Measurements from ENCODE around the gene ZNRF4. TPM values are rescaled to one million over a fixed set of nuclear protein-coding genes. Genes with fewer than 3 reads are reported as not detected.

Gene ZNRF4
- polyA plus RNA-seq, 1 donor = not detected

DNA sequence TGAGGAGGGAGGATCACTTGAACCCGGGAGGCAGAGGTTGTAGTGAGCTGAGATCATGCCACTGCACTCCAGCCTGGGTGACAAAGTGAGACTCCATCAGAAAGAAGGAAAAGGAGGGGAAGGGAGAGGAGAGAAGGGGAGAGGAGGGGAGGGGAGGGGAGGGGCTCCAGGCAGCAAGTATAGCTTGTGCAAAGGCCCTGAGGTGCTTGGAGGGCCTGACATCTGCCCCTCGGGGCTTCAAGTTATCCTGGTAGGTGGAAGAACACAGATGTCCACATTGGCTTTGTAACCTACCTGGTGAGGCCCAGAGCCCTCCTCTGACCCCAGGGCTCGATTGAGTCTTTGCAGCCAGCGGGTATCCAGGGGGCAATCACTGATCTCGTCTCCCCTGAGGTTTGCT is 11.5 kb upstream of the ZNRF4 start:
- DNase-seq = no peak

DNA sequence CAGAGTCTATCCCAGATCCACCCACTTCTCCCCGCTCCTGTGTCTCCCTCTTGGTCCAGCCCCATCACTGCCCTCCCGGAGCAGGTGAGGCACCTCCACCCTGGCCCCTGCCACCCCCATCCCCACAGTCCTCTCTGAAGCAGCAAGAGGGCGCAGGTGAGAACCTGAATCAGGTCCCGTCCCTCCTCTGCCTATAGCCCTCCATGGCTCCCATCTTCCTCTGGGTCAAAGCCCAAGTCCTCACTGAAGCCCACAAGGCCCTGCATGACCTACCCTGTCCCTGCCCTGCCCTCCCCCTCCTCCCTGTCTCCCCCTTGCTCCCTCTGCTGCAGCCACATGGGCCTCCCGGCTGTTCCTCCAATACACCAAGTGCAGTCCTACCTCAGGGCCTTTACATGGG is 10.8 kb upstream of the ZNRF4 start:
- no peak for DNase-seq

DNA sequence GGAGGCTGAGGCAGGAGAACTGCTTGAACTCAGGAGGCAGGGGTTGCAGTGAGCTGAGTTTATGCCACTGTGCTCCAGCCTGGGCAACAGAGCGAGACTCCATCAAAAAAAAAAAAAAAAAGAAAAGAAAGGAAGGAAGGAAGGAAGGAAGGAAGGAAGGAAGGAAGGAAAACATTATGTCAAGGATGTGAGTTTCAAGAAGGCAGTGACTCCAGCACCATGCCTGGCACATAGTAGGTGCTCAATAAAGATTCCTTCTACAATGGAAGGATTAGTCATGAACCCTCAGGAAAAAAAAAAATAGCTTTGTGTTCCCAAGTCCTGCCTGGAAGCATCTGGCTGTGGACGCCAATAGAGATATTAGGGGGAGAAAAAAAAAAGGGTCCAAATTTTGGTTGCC is 10.1 kb upstream of the ZNRF4 start:
- no peak for DNase-seq

DNA sequence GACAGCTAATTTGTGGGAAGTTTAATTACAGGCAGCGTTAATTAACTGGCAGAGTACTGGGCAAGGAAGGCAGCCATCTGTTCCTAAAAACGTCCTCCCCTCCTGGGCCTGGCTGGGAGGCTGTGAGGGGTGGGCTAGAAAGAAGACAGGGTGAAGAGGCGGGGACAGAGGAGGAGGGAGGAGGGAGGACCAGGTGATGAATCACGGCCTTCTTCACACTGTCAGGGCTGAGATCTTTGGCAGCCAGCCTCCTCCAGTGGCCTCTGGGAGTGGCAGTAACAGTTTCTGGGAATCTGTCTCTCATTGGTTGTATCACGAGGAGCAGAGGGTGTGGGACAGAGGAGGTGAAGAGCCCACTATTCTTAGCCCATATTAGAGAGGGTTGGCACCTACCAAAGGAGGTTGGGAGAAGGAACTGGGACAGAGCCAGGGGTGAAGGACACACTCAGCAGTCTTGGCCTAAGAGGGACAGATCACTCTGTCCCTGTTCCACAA is 9.6 kb upstream of the ZNRF4 start:
- no peak for DNase-seq

DNA sequence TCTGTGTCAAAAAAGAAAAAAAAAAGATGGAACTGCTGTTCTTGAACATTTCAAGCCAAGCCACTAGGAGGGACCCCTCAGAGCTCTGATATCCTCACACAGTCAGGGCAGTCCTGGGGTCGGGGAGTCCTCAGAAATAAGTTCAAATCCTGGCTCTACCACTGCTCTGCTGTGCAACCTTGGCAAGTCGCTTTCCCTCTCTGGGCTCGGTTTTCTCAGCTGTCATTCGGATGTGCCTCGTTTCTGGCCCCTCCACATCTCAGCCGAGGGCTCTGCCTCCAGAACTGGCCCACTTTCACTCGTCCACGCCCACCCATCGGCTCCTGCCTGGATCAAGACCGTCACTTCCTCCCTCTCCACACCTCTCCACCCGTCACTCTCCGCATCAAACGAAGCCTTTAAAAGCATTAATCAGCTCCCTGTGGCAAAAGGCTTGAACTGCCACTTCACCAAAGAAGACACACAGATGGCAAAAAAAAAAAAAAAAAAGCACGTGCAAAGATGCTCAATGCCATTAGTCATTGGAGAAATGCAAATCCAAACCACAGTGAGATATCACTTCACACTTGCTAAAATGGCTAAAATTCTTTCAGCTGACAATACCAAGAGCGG is 7.4 kb upstream of the ZNRF4 start:
- no peak for DNase-seq

DNA sequence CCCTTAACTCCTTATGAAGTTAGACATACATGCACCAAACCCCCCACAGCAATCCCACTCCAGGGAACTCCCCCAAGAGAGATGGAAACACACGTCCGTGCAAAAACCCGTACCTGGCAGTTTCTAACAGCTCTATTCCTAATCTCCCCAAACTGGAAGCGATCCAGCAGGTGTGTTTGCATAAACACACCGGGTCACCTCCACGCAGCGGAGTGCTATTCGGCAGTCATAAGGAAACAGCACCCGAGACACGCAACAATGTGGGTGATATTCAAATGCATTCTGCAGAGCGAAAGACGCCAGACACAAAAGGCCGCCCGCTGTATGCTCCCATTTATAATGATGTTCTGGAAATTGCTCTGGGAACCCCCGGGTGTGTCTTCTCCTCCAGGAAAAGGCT is 6.8 kb upstream of the ZNRF4 start:
- DNase-seq = no peak

DNA sequence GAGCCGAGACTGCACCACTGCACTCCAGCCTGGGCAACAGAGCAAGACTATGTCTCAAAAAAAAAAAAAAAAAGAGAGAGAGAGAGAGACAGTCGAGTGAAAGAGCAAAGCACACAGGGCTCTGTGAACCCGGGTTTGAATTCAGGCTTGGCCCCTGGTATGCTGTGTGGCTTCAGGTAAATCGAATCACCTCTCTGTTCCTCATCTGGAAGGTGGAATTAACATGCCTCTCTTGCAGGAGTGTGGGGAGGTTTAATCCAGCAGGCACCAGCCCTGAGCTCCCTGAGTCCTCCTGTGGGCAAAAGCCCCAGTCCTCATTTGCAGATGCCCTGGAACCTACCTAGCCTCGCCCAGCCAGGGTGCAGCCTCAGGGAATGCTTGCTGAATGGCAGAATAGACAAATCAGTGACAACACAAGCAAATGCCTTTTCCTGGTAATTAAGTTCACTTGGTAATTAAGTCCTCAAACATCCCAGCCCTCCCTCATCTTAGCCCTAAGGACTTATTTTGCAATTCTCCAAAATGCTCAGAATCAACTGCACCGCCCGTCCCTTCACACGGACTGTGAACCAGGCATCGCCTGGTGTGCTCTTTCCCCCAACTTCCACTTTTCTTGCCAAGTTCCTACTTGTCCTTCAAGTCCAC is 4.6 kb upstream of the ZNRF4 start:
- no peak for DNase-seq

DNA sequence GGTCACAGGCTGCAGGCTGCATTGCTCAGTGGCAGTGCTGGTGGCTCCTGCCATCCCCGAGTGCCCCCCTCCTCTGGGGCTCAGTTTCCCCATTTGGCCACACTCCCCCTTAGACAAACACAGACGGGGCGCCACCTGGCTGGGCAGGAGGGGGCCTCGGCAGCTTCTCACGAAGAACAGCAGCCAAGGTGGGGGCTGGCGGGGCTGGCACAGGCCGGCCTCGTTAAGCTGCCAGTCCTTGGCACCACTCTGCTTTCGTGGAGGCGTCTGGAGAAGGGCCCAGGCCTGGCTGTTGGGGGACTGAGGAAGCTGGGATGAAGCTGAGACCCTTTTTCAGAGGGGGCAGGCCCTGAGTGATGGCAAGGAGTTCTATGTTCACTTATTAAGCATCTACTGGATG is 3.7 kb upstream of the ZNRF4 start:
- DNase-seq = no peak

DNA sequence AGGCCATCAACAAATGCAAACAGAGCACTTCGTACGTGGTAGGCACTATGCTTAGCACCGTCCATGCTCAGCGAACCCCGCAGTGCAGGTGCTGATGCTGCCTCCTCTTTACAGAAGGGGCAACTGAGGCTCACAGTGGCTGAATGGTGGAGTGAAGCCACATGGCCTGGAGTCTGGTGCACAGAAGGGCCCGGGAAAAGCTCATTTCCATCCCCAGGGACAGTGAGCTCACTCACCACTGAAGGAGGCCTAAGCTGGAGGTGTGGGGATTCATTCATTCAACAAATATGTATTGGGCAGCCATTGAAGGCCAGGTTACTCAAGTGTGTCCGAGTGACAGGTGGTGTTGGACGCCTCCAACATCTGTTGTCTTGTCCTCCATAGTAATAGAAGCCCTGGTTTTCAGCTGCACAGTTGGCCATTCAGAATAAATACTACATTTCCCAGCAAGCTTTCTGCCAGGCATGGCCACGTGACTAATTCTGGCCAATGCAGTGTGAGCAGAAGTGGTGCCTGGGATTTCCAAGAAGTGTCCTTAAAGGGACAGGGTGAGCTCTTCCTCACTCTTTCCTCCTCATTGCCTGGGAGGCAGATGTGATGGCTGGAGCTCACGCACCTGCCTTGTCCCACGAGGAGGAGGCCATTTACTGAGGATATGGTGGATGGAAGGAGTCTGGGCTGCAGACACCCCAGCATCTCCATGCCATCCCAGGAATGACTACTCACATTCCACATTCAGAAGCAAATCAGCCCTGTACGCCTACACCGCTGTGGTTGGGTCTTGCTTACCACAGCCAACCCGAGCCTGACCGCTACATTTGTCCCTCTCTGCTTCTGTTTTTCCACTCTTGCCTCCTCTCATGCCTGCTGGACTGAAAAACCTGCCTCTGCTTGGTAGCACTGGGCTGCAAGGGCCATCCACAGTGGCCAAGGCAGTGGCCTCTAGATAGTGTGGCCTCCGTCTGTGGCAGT is 2.3 kb upstream of the ZNRF4 start:
- no peak for DNase-seq

DNA sequence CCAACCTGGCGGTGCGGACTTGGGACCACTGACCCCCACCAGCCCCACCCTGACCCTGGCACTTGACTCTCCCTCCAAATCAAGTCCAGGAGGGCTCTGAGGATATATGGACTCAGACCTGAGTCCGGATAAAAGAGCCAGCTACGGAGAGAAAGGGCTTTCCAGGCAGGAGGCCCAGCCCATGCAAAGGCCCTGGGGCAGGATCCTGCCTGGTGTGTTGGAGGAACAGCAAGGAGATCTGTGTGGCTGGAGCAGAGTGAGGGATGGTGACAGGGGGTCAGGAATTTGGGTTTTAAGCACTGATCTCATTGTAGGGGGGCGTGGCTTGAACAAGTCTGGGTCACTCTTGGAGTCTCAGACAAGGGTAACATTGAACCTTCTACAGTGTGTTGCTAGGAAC is 474 bp upstream of the ZNRF4 start:
- no peak for DNase-seq

DNA sequence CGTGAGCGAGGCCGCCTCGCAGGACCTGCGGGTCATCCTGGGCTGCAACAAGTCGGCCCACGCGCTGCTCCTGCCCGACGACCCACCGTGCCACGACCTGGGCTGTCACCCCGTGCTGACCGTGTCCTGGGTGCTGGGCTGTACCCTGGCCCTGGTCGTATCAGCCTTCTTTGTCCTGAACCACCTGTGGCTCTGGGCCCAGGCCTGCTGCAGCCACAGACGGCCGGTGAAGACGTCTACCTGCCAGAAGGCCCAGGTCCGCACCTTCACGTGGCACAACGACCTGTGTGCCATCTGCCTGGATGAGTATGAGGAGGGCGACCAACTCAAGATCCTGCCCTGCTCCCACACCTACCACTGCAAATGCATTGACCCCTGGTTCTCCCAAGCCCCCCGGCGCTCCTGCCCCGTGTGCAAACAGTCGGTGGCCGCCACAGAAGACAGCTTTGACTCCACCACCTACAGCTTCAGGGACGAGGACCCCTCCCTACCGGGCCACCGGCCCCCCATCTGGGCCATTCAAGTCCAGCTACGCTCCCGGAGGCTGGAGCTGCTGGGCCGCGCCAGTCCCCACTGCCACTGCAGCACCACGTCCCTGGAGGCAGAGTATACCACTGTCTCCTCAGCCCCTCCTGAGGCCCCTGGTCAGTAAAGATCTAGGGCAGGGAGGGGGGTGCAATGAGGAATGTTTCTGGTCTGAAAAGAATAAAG is 1.1 kb downstream of the ZNRF4 start:
- DNase-seq = no peak

DNA sequence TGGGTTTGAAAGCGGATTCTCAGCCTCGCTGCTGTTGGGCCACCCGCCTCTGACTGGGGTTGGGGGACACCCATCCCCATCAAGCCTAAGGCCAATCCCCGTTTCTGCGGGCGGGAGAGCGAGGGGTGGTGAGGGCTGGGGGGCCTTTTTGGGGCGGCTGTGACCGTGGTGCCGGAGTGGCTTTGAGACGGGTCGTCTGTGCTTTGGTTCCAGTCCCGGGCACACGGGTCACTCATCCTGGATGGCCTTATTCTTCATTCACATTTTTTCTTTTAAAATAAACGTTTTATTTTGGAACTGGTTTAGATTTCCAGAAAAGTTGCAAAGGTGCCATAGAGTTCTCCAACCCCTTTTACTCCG is 1.6 kb downstream of the ZNRF4 start:
- DNase-seq = no peak

DNA sequence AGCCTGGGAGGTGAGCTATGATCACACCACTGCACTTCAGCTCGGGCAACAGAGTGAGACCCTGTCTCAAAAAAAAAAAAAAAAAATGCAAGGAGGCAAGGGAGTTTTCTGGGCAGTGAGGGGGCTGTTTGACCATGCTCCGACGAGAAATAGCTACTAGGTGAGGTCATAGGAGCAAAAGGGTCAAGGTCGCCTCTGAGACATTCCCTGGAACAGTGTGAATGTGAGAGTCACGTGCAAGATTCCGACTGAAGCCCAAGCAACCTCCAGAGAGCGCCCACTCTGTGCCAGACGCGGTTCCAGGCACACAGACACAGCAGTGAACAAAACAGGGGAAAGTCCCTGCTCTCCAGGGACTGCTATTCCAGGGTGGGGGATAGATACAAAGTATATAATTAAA is 2.5 kb downstream of the ZNRF4 start:
- DNase-seq = no peak

DNA sequence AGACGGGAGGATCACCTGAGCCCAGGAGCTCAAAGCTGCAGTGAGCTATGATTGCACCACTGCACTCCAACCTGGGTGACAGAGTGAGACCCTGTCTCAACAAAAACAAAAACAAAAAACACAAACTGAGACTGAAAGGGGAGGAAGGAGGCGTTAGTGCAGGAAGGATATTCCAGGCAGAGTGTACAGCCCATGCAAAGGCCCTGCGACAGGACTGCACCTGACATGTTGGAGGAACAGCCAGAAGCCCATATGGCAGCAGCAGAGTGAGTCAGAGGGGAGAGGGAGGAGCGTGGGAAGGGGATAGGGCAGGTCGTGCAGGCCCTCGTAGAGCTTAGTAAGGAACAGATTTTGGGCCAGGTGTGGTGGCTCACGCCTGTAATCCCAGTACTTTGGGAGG is 3.2 kb downstream of the ZNRF4 start:
- no peak for DNase-seq

DNA sequence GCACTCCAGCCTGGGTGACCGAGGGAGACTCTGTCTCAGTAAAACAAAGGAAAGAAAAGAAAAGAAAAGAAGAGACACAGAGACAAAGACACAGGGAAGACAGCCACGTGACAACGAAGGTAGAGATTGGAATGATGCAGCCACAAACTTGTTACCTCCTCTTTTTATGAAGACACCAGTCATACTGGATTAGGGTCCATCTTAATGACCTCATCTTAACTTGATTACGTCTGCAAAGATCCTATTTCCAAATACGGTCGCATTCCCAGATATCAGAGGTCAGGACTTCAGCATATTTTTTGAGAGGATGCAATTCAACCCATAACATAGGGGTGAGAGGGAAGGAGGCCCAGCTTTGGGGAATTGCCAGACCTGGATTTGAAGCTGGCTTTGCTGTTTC is 4.1 kb downstream of the ZNRF4 start:
- no peak for DNase-seq

DNA sequence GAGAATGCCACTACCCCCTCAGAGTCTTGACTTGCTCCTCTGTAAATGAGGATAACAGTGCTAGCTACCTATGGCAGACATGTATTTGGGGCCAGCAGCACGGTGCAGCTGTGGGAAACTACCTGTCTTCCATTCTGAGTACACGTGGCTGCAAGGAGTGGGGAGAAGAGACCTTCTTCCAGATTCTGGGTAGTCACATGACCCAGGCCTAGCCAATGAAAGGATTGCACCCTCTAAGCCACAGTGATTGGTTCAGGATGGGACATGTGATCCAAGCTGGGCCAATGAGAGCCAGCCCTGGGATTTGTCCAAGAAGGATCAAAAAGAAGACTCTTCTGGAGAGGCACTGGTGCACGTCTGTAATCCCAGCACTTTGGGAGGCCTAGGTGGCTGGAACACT is 5.5 kb downstream of the ZNRF4 start:
- no peak for DNase-seq

DNA sequence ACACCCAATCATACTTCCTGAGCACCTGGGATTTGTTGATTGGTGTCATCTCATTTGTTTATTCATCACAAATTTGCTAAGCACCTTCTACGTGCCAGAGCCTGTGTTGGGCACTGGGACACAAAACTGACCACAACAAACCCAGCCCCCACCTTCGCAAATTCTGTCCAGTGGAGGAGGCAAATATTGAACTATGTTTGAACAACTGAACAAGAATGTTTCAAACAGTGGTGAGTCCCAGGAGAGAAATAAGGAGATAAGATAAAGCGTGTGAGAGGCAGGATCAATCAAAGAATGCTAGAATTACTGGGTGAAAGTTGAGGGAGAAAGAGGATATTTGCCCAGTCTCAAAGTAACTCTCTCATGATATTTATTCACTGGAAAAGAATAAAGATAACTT is 8.7 kb downstream of the ZNRF4 start:
- DNase-seq = no peak

DNA sequence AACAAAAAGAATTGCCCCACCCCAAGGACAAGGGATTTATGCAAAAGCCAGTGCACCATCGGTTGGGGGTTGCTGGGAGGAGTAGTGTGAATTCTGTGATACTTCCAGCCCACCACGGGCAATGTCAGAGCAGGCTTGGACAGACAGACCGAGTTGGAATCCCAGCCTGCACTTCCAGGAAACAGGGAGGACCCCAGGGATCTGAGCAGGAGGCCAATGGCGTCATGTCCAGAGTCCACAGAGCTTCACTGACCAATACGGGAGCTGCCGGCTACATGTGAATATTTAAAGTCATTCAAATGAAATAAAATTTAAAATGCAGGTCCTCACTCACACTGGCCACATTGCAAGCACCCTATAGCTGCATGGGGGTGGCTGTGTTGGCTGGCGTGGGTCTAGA is 10.9 kb downstream of the ZNRF4 start:
- peak; percentile 19 for DNase-seq

DNA sequence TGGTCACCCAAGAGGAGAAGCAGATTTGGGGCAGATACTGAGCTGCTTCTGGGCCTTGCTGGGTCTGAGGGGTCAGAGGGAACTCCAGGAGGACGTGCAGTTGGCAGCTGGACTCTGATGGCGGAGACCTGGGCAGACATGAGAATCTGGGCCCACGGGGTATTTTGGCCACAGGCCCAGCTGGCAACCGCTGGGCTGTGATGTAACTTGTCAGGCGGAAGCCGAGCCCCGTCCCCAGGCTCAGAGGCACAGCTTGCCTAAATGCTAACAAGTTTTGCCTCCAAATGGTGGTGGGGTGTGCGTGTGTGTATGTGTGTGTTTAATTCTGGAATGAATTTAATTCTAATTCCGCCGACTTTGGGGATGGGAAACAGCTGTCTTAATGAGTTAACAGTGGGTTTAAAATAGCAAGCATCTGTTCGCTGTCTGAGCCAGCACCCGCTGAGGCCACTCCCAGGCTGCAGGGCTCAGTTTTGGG is 11.6 kb downstream of the ZNRF4 start:
- DNase-seq = peak; percentile 40

DNA sequence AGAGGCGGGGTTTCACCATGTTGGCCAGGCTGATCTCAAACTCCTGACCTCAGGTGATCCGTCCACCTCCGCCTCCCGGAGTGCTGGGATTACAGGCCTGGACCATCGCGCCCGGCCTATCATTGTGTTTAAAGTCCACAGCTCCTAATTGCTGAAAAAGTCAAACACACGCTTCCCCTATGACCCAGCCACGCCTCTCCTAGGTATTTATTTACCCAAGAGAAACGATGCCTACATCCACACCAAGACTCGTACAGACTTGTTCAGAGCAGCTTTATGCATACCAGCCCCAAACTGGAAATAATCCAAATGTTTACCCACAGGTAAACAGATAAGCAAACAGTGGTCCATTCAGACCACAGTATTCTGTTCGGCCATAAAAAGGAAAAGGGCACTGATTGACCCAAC is 15.1 kb downstream of the ZNRF4 start:
- no peak for DNase-seq

DNA sequence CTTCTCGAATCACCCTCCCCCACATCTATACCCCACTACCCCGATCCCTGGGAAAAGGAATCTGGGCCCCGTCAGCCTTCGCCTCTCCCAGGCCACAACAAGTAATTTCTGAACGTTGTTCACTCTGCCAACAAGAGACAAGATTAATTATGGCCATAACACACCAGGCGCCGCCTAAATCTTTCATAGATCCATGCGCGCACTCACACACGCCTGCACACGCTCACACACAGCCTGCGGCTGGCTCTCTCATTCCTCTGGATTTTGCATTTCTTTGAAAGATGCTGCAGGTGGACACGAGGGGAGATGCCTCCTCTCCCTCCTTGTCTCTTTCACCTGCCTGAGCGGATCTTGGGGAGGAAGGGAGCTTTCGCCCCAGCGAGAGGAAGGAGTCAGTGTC is 17.1 kb downstream of the ZNRF4 start:
- no peak for DNase-seq

DNA sequence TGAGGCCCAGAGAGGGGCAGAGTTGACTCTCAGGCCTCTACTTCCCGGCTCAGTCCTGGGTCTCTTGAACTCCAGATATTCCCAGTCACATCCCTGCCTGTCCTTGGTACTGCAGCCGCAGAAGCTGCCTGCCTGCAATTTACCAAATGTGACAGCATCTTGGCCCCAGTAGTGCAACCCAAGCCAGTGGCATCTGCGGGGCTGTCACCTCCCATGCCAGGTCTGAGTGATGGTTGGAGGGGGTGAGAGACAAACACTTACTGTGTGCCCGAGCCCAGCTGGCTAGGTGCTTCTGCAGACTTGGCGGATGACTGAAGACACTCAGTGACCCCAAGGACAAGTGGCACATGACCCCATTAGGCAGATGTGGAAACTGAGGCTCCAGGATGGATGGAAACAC is 18.4 kb downstream of the ZNRF4 start:
- no peak for DNase-seq

Data from hindlimb muscle (tissue), 1 donor.